CD4-positive, alpha-beta T cell treated with Interleukin-10 for 1 hour (primary cell): Measurements from ENCODE around the gene HNRNPF.
"Not testable (repeated sequence)": the region's sequence is repeated elsewhere in the genome, so short reads cannot be mapped to it uniquely, and the experiment has no call there.

Experiments
- DNase-seq: peaks from one replicate; pipeline ENCODE4 v3.0.0-alpha.2; 2020

HNRNPF gene

DNA sequence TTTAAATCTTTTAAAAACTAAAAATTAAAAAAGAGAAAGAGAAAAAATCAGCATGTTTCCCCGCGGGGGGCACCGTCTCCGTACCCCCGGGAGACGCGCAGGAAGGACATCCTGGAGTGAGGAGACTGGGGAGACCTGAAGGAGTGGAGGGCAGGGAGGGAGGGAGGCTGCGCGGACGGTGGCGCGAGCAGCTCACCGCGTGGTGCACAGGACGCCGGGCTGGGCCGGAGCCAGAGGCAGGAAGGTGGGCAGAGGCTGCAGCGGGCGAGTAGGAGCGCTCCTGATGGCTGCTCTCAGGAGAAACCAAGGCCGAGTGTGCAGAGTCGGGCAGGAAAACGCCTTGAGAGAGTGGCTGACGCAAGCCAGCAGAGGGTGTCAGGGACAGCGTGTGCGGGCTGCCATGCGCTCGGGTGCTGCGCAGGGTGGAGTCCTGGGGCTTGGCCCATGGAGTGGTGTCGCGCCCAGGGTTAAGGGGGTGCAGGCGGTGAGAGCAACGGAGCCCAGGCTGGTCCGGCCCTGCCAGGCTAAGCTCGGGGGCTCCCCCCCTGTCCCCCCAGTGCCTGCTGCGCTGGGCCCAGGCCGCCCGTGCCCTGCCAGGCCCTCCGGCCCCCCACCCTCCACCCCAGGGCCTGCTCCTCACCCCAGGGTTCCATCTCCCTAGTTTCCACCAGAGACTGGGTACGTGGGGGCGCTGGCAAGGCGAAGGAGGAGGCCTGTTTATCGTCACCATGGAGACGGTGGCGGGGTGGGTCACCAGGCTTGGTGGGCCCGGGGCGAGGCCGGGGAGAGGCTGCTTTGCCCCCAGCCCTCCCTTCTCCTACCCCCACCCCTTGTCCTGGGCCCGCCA lies 66.5 kb downstream of the HNRNPF start:
- DNase-seq, result no peak

DNA sequence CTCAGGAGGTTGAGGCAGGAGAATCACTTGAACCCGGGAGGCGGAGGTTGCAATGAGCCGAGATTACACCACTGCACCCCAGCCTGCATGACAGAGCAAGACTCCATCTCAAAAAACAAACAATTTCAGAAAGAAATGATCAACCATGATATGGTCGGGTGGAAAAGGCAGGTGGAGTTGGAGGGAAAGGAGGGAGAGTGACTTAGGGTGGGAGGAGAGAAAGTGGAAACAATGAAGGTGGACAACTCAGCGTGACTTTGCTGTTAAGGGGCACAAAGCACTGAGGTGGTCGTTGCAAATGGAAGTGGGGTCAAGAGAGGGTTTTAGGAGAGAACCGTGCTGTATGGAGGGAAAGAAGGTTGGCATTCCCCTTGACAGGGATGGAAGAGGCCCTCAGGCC lies 67.5 kb downstream of the HNRNPF start:
- no peak for DNase-seq

DNA sequence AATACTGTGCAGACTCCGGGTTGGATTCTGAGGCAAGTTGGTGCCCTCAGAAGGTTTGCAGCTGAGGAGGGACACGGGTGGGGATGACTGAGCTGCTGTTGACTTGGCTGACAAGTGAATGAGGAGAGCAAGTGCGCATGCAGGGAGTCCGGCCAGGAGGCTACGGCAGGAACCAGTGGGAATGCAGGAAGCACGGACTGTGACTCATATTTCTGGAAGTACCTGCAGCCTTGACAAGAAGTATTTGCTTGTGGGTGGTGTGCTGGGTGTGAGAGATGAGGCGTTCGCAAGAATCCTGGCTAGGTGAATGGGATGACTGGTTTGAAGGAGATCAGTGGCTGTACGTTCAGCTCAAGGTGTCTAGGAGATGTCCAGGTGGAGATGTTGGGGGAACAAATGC lies 68.4 kb downstream of the HNRNPF start:
- no peak for DNase-seq

DNA sequence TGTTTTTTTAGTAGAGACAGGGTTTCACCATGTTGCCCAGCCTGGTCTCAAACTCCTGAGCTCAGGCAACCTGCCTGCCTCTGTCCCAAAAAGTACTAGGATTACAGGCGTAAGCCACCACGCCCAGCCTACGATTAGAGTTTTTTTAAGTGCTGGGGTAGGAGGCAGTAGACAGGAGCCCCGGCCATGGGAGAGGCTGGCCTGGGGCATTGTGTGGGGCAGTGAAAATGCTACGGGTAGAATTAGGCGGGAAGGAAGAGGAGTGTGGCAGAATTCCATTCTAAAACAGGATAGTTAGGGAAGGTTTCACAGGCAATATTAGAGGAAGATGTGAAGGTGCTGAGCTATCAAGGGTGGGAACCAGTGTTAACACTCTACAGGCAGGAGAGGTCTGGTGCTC lies 68.9 kb downstream of the HNRNPF start:
- no peak for DNase-seq

DNA sequence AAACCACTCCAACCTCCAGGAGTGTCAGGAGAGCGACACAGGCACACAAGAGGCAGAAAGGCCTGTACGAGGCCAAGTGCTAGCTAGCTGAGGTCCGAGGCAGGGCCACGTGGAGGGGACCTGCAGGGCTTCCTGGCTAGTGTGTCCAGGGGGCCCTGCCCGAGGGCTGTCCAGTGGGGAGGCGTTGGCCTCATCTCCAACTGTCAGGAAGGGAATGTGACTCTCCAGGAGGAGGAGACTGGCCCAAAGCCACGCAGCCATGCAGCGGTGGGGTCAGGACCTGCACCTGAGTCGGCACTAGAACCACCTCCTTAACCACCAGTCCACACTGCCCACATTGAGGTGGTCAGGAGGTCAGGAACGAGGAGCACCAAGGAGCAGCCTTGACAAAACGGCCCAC lies 69.8 kb downstream of the HNRNPF start:
- no peak for DNase-seq

DNA sequence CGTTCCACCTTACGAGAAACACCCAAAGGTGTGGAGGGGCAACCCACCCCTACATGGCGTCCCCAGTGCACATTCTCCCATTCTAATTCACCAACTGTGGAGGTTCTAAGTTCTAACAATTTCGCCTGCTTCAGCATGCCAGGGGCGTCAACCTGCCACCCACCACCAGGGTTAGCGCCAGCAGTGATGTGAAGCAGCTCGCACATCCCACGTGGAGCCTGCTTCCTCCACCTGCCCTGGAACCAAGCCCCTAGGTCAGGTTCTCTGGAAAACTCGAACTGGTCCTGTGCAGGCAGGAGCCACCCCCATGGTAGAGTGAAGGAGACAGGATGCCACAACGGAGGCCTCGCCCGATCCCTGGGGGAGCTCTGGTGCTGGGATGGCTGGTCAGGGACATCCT lies 70.9 kb downstream of the HNRNPF start:
- DNase-seq, result no peak

DNA sequence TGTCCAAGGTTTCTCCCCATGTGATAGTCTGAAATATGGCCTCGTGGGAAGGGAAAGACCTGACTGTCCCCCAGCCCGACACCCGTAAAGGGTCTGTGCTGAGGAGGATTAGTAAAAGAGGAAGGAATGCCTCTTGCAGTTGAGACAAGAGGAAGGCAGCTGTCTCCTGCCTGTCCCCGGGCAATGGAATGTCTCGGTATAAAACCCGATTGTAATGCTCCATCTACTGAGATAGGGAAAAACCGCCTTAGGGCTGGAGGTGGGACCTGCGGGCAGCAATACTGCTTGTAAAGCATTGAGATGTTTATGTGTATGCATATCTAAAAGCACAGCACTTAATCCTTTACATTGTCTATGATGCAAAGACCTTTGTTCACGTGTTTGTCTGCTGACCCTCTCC lies 71.5 kb downstream of the HNRNPF start:
- not testable (repeated sequence) for DNase-seq

DNA sequence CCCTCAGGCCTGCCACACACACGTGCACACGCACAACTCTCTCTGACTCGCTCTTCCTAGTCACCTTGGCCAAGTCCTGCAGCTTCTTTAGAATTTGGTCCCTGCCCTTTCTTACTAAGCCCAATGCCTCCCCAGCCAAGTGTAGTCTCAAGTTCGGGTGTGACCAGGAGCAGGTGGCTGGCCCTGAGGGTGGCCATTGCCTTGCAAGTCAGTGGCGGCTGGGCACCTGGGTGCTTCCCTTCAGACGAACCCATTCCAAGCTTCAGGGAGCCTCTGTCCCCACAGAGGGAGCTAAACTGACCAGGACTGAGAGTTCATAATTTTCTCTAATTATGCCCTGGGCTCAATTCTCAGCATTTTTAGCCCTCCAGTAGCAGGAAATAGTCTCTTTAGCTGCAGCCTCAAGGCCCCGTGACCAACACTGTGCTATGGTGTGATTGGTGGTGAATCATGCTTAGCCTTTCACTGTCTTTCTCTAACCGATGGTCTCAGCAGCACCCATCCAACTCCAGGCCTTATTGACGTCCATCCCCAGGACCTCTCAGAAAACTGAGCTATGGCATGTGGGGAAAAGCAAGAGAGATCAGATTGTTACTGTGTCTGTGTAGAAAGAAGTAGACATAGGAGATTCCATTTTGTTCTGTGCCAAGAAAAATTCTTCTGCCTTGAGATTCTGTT lies 72.2 kb downstream of the HNRNPF start:
- no peak for DNase-seq

DNA sequence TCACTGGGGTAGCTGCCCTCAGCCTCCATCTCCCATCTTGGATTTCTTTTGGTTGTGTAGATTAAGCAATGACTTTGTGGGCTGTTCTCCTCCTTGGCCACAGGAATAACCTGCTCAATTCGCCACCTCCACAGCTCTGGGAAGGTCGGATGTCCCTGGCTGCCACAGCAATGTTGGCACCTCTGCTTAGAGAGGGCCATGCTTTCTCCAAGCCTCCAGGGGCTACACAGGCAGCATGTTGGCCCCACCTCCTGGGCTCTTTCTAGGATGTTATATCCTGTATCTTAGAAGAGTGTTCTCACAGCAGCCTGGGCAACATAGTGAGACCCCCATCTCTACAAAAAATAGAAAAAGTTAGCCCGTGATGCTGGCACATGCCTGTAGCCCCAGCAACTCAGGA lies 72.9 kb downstream of the HNRNPF start:
- no peak for DNase-seq
